Measurements from ENCODE around the gene APCDD1. TPM values are rescaled to one million over a fixed set of nuclear protein-coding genes. Genes with fewer than 3 reads are reported as not detected.

The APCDD1 gene
- 100 to 1,000 TPM in 3 of 4 donors, 10 to 100 TPM in 1; 85.1 to 186 (median 153) TPM for polyA plus RNA-seq (ENCODE audit: insufficient read length in 4 of 4)

- DNase-seq (ENCODE audit: low read depth in 4 of 4, low spot score in 2 of 4) = peak in 2 of 4 donors; percentile 61 to 75
Observed at GRCh38 chr18:10453806-10454680, at the start of gene APCDD1. Gene APCDD1 (plus strand): TSS chr18:10454635. CDS start chr18:10454982, 347 bp downstream.

GRCh38 chr18:10405014-10405493, 49.4 kb upstream of the APCDD1 start:
- DNase-seq (ENCODE audit: low read depth in 4 of 4, low spot score in 2 of 4) = no peak

GRCh38 chr18:10405816-10406663, 48.4 kb upstream of the APCDD1 start:
- DNase-seq (ENCODE audit: low read depth in 4 of 4, low spot score in 2 of 4) = peak in 2 of 4 donors; percentile 28 to 49

- no peak for DNase-seq (ENCODE audit: low read depth in 4 of 4, low spot score in 2 of 4)
Observed at GRCh38 chr18:10408131-10408530, 46.3 kb upstream of the APCDD1 start.

- no peak for DNase-seq (ENCODE audit: low read depth in 4 of 4, low spot score in 2 of 4)
Observed at GRCh38 chr18:10409041-10409440, 45.4 kb upstream of the APCDD1 start.

GRCh38 chr18:10410472-10411308, 43.7 kb upstream of the APCDD1 start:
- no peak for DNase-seq (ENCODE audit: low read depth in 4 of 4, low spot score in 2 of 4)

- DNase-seq (ENCODE audit: low read depth in 4 of 4, low spot score in 2 of 4) = no peak
Observed at GRCh38 chr18:10412933-10413332, 41.5 kb upstream of the APCDD1 start.

- no peak for DNase-seq (ENCODE audit: low read depth in 4 of 4, low spot score in 2 of 4)
Observed at GRCh38 chr18:10413722-10414121, 40.7 kb upstream of the APCDD1 start.

- DNase-seq (ENCODE audit: low read depth in 4 of 4, low spot score in 2 of 4) = no peak
Observed at GRCh38 chr18:10414293-10414842, 40.1 kb upstream of the APCDD1 start.

- no peak for DNase-seq (ENCODE audit: low read depth in 4 of 4, low spot score in 2 of 4)
Observed at GRCh38 chr18:10416065-10416464, 38.4 kb upstream of the APCDD1 start.

- no peak for DNase-seq (ENCODE audit: low read depth in 4 of 4, low spot score in 2 of 4)
Observed at GRCh38 chr18:10417191-10417590, 37.2 kb upstream of the APCDD1 start.

GRCh38 chr18:10417664-10418063, 36.8 kb upstream of the APCDD1 start:
- DNase-seq (ENCODE audit: low read depth in 4 of 4, low spot score in 2 of 4) = no peak

- no peak for DNase-seq (ENCODE audit: low read depth in 4 of 4, low spot score in 2 of 4)
Observed at GRCh38 chr18:10418836-10419235, 35.6 kb upstream of the APCDD1 start.

GRCh38 chr18:10419420-10420103, 34.9 kb upstream of the APCDD1 start:
- no peak for DNase-seq (ENCODE audit: low read depth in 4 of 4, low spot score in 2 of 4)

- no peak for DNase-seq (ENCODE audit: low read depth in 4 of 4, low spot score in 2 of 4)
Observed at GRCh38 chr18:10420561-10421352, 33.7 kb upstream of the APCDD1 start.

GRCh38 chr18:10421859-10422258, 32.6 kb upstream of the APCDD1 start:
- DNase-seq (ENCODE audit: low read depth in 4 of 4, low spot score in 2 of 4) = no peak

GRCh38 chr18:10422731-10423130, 31.7 kb upstream of the APCDD1 start:
- no peak for DNase-seq (ENCODE audit: low read depth in 4 of 4, low spot score in 2 of 4)

GRCh38 chr18:10424585-10425307, 29.7 kb upstream of the APCDD1 start:
- DNase-seq (ENCODE audit: low read depth in 4 of 4, low spot score in 2 of 4) = no peak

All from left renal cortex interstitium (tissue), 4 donors.